GM12892 (cell line): ENCODE data around the gene DPYSL3.

Experiments used
- DNase-seq: peaks from one replicate; pipeline ENCODE4 v3.0.0; 2011; ENCODE audit not compliant: insufficient read length
- FAIRE-seq: peaks from 2 replicates; lab custom pipeline; 2011; peaks lifted over from hg19 to GRCh38; lab: Jason Lieb, UNC
- POLR2A ChIP-seq: IDR thresholded peaks from 2 replicates; pipeline ENCODE4 v1.6.1; 2011; ENCODE audit warnings: low read depth, low read length, control low read depth
- POLR2AphosphoS5 ChIP-seq: IDR thresholded peaks from 2 replicates; pipeline ENCODE4 v1.6.1; 2011; ENCODE audit warnings: low read depth, low read length, control low read depth
- TAF1 ChIP-seq: IDR thresholded peaks from 2 replicates; pipeline ENCODE4 v1.6.1; 2011; ENCODE audit warnings: low read depth, mild to moderate bottlenecking, control low read depth, low read length, borderline replicate concordance

DPYSL3 gene

DNA sequence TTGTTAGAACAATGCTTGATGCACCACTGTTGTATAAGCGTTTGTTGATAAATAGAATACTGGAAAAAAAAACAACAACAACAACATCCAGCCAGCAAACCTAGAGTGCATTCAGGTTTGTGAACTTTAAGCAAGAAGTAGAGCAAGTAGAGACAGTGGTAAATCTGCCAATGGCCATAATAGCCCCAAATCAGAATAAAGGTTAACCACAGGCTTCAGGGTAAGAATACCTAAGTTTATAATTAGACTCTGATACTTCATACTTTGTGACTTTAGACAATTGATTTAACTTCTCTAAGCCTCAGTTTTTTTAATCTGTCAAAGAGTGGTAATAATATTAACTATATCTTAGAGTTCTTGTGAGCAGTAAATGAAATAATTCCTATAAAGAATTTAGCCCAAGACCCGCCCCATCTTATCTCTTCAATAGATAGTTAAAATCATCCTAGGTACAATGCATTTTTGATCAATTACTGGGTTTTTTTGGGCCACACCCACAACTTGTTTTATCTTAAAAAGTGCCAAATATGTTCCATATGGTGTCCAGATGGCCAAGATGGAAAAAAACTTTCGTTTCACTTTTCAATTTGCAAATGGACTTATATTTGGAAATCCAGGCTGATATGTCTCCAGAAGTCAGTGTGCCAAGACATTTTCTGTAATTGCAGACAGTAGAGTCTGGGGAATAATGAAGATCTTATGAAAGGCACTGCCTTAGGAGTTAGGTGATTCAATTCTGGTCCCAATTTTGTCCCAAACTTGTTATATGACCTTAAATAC, 24.5 kb upstream of the DPYSL3 start:
- FAIRE-seq (no peak), DNase-seq (no peak)
- no peak for TF ChIP-seq POLR2AphosphoS5
- TF ChIP-seq POLR2A: no peak
- TF ChIP-seq TAF1: no peak

DNA sequence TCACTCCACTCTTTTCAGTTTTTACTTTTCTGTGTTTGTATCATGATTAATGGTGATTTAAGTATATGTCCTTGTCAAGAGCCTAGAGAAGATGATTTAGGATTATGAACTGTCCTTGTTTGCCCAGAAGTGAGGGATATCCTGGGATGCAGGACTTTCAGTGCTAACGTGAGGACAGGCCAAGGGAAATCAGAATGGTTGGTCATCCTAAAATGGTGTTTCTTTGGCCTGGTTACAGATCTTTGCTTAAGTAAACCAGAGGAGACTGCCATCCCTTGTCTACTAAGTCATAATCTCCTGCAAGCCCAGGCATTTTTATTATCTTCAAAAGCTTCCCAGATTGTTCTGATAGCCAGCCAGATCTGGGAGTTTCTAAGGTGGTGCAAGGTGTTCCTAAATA, 22.3 kb upstream of the DPYSL3 start:
- FAIRE-seq (no peak), DNase-seq (no peak)
- no peak for TF ChIP-seq POLR2AphosphoS5
- no peak for TF ChIP-seq POLR2A
- TF ChIP-seq TAF1: no peak

DNA sequence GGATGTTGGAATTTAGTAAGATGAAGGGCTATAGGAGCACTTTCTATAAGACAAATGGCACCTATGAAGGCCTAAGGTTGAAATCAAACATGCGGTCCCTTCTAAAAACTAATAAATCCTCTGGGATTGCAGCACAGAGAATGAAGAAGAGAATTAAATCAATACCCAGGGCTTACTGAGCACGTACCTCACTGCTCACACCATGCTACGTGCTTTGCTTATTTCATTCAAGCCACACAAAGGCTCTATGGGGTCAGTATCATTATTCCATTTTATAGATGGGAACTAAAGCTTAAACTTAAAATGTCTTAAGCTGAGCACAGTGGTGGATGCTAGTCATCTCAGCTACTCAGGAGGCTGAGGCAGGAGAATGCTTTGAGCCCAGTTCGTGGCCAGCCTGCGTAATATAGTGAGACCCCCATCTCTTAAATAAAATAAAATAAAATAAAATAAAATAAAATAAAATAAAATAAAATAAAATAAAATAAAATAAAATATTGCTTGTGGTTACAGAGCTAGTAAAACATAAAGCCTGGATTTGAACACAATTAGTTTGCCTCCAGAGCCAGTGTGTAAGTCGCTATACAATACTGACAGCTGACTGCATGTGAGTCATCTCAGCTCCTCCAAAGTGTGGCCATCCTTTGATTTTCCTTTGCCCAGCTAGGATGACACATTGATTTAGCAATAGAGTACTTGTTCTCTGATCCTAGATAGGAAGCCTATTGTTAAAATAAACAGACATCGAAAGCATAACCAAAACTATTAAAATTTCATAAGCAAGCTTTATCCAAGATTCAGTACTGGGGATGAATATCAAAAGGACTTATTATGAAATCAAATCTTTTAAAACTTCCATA, 20.9 kb upstream of the DPYSL3 start:
- no peak for TF ChIP-seq POLR2A
- no peak for TF ChIP-seq TAF1
- TF ChIP-seq POLR2AphosphoS5: no peak
- DNase-seq (no peak), FAIRE-seq (no peak)

DNA sequence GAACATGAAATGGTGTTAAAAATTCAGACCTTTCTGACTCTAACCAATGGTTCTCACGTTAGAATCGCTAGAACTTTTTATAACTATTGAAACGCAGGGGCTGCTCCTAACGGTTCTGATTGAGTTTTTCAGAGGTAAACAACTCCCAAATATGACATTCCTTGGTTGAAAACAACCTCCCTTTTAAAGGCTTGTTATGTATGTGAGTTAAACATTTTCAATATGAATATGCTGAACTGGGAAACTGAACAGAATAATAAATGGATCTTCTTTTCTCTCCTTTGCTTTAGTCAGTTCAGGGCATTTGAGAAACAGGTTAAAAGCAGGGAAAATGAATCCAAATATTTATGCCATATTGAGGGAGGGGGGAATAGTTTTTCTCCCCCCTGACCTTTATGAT, 13.2 kb upstream of the DPYSL3 start:
- no peak for DNase-seq
- TF ChIP-seq TAF1 (no peak), POLR2A (no peak), POLR2AphosphoS5 (no peak)
- no peak for FAIRE-seq

DNA sequence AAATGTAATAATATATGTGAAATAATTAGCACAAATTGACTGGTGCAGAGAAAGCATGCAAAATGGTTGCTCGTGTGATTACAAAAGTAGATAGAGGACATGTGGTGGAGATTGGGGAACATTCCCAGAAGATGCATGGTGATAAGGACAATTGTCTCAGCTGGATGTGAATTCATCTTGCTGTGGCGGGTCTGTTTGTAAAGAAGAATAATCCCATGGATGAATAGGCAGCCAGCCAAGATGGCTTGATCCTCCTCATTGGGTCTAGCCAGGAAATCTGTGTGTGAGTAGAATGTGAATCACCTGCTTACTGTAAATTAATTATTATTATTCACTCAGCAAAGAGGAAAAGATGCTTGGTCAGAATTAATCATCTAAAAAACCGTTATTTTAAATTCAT, 12.6 kb upstream of the DPYSL3 start:
- no peak for DNase-seq
- no peak for FAIRE-seq

DNA sequence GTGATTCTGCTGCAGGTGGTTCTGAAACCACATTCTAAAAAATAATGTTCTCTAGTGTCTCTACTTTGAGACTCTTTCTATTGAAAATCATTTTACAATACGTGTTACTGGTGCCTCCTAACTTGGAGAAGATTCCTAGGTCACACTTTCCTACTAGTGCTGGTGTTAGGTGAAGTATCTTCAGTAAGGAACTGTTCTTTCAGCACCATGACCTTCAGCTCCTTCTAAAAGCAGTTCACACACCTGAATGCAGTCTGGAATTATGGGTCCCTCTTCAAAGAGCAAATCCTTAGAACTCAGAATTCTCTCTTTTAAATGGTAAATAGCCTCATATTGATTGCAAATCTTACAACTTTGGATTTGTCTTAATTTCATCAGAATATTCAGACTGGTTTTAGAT, 10.6 kb upstream of the DPYSL3 start:
- no peak for FAIRE-seq
- TF ChIP-seq POLR2AphosphoS5 (no peak), POLR2A (no peak), TAF1 (no peak)
- DNase-seq: no peak

More for the DNA sequence above, 12.6 kb upstream of the DPYSL3 start:
- TF ChIP-seq TAF1: no peak
- no peak for TF ChIP-seq POLR2A
- no peak for TF ChIP-seq POLR2AphosphoS5

DNA sequence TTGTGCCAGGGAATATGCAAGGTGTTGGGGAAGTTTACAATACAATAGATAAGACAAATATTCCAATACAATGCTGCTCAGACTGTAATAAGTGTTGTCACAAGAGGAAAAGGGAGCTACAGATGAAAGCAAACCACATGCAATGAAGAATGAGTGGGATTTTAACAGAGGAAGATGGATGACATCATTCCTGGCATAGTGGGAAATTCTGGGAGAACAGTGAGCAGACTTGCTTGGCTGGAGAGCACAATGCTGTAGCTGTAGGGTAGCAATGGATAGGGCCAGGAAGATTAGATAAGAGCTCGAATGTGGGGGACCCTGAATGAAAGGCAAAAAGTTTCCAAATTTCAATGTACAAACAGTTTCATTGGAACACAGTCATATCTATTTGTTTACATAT, 9.5 kb upstream of the DPYSL3 start:
- TF ChIP-seq TAF1 (no peak), POLR2A (no peak), POLR2AphosphoS5 (no peak)
- FAIRE-seq: no peak
- DNase-seq: no peak

DNA sequence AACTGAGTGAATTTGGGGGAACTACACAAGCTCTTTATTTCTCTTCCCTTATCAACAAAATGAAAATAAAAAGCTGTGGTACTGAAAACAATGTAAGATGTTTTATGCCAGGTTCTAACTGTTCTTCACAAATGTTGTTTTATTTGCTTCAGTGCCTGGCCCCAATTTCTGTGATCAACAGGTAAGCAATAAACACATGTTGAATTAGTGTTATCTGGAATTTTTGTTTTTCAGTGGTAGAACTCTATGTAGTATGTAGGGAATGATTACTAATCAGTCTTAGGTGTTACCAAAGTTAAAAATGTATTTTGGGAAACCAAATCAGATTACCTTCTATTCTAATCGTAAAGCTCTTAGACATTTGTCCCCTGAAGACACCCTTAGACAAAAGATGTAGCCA, 7.5 kb upstream of the DPYSL3 start:
- no peak for DNase-seq
- TF ChIP-seq TAF1: no peak
- TF ChIP-seq POLR2AphosphoS5: no peak
- no peak for TF ChIP-seq POLR2A

DNA sequence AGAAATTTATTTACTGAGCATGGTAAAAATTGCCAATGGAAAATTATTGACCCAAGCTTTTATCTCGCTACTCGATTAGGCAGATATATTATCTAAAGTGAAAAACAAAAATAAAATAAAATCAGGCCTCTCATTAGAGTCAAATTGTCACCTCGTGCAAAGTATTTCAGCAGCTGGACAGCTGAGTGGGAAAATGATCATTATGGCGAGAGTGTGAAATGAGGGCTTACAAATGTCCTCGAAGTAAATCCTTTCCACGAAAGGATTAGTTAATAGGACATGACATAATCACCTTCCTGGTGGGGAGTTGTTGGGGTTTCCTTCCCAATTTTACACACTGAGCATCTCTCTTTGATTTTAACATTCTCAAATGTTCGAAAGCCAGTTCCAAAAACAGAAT, 5.4 kb upstream of the DPYSL3 start:
- no peak for TF ChIP-seq POLR2A
- TF ChIP-seq TAF1: no peak
- TF ChIP-seq POLR2AphosphoS5: no peak
- DNase-seq (no peak), FAIRE-seq (no peak)

More for the DNA sequence above, 7.5 kb upstream of the DPYSL3 start:
- no peak for FAIRE-seq

DNA sequence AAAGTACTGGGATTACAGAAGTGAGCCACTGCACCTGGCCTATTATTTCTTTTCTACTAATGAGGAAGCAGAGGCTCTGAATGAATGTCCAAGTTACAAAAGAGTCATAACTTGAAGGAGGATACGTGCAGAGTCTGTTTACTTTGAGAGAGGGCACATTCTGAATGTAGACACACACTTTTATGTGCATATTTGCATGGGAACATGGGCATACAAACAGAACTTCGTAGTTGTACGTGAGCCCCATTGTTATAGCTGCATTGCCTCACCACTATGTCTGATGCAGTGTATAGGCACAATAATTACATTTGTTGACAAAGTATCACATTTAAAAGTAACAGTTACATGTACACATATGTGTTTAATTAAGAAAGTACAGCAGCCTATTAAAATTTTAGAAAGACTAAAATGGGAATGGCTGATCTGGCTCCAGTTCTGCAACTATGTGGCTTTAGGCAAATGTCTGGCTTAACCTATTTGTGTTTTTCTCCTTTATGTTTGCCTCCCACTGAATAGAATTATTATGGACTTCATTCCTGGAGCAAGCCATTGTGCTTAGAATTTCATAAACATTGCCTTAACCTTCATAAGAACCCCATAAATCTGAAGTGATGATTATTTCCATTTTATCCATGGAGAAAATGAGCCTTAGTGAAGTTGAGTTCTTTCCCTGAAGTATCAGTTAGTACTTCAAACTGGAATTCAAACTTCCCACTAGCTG, 3.0 kb upstream of the DPYSL3 start:
- no peak for FAIRE-seq
- DNase-seq: no peak
- no peak for TF ChIP-seq POLR2AphosphoS5
- no peak for TF ChIP-seq TAF1
- TF ChIP-seq POLR2A: no peak

DNA sequence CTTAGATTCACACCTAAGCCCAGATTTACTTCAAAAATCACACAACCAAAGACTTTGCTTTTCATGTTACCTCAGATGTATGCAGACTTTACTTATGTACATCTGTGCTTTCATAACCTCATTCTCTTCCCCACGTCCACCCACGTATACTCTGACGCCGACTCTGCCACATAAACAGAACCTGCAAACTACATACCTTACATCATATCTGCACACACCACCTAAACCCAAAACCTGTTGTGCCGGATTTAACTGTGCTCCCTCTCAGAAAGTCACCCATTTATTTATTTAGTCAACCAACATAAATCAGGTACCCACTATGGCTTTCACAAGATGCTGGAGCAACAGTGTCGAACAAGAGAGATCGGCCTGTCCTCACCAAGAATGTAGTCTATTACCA, 1.0 kb upstream of the DPYSL3 start:
- no peak for DNase-seq
- TF ChIP-seq TAF1 (no peak), POLR2AphosphoS5 (no peak), POLR2A (no peak)

More for the DNA sequence above, 1.0 kb upstream of the DPYSL3 start:
- no peak for FAIRE-seq
